Bronchial epithelial cell (primary cell): ENCODE results near the gene TP73. TPM values are rescaled to one million over a fixed set of nuclear protein-coding genes. Genes with fewer than 3 reads are reported as not detected.

Experiments
- DNase-seq: peaks from one replicate; pipeline ENCODE4 v3.0.0-alpha.2; 2010; ENCODE audit warnings: low read depth
- FAIRE-seq: peaks from 2 replicates; lab custom pipeline; 2011; peaks lifted over from hg19 to GRCh38; lab: Jason Lieb, UNC
- H3K27me3 ChIP-seq: 2 replicates; pipeline ENCODE4 v1.5.1; 2011; ENCODE audit warnings: low read length; ENCODE audit not compliant: control insufficient read depth, insufficient read depth
- H3K36me3 ChIP-seq: 2 replicates; pipeline ENCODE4 v1.5.1; 2011; ENCODE audit warnings: low read length; ENCODE audit not compliant: control insufficient read depth, insufficient read depth
- H3K4me3 ChIP-seq: 2 replicates; pipeline ENCODE4 v1.5.1; 2011; ENCODE audit warnings: mild to moderate bottlenecking, low read depth, low read length, control low read depth
- total RNA-seq: library from RNA; depleted of rRNA; stranded (reverse); fragments of >200 nt; gene quantifications from 2 replicates; pipeline ENCODE4 v1.2.1, GENCODE V29; 2014
- TF ChIP-seq, protein P1 (sequence below): IDR thresholded peaks from 2 replicates; pipeline ENCODE4 v1.5.1; 2011; ENCODE audit warnings: mild to moderate bottlenecking, moderate library complexity, low read length, control low read depth, inconsistent platforms; ENCODE audit not compliant: insufficient read depth, severe bottlenecking

Gene TP73
- total RNA-seq, 1 donor from 2014 or later = under 0.01 TPM

DNA sequence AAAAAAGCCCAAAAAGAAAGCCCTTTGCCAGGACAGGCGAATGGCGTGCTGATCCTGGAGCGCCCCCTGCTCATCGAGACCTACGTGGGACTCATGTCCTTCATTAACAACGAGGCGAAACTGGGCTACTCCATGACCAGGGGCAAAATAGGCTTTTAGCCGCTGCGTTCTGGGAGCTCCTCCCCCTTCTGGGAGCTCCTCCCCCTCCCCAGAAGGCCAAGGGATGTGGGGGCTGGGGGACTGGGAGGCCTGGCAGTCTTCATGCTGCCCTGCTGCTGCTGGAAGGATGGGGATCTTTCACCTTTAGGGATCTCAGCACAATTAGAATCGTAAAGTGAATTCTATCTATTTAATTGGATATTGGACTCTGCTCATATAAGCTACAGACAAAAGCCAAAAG lies 23.9 kb upstream of the TP73 start:
- Histone ChIP-seq H3K36me3 (peaks cover 9% of the 10 kb centered on the region), H3K27me3 (no peaks in the 10 kb centered on the region), H3K4me3 (no peak overlapping the region)
- TF ChIP-seq, protein P1, sequence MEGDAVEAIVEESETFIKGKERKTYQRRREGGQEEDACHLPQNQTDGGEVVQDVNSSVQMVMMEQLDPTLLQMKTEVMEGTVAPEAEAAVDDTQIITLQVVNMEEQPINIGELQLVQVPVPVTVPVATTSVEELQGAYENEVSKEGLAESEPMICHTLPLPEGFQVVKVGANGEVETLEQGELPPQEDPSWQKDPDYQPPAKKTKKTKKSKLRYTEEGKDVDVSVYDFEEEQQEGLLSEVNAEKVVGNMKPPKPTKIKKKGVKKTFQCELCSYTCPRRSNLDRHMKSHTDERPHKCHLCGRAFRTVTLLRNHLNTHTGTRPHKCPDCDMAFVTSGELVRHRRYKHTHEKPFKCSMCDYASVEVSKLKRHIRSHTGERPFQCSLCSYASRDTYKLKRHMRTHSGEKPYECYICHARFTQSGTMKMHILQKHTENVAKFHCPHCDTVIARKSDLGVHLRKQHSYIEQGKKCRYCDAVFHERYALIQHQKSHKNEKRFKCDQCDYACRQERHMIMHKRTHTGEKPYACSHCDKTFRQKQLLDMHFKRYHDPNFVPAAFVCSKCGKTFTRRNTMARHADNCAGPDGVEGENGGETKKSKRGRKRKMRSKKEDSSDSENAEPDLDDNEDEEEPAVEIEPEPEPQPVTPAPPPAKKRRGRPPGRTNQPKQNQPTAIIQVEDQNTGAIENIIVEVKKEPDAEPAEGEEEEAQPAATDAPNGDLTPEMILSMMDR = no peak
- no peak for FAIRE-seq
- DNase-seq = no peak

DNA sequence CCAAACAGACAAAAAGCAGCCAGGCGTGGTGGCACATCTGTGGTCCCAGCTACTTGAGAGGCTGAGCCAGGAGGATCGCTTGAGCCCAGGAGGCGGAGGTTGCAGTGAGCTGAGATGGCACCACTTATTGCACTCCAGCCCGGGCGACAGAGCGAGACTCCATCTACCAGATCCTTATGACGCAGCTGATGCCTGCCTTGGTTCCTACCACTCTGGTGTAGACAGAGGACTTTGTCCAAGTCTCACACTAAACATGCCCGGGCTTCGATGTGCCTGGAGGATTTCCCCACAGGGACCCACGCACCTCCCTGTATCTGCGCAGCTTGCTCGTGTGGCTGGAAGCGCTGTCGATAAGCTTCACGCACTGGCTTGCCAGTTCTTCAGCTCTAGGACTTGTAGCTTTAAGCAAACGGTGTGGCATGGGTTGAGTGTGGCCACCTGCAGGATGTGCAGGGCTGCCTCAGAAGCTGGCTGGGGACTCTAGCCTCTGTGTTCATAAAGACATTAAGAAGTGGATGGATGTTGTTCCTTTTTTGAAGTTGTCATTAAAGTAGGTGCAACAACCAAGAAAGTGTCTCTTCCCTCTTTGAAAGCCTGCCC lies 22.7 kb upstream of the TP73 start:
- TF ChIP-seq, protein P1 = no peak
- Histone ChIP-seq H3K4me3 (no peak overlapping the region), H3K27me3 (no peaks in the 10 kb centered on the region), H3K36me3 (peaks cover 15% of the 10 kb centered on the region)
- DNase-seq = no peak
- no peak for FAIRE-seq

DNA sequence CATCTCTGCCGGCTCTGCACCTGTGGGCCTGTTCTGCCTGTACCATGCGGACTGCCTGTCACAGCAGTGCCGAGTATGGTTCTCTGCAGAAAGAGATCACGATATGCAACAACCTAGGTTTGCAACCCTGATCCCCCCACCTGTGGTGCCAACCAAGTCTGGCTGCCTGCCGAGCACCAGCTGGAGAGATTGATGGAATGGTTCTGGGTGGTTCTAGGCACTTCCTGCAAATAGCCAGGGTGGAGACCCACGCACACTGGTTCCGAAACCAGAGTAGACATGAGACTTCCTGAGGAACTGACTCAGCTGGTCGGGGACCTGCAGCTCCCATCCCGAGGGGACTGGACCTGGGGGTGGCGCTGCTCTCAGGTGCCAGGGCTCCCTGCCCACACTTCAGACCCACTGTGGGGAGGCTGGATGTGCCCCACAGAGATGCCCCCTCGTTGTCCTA lies 22.1 kb upstream of the TP73 start:
- Histone ChIP-seq H3K27me3 (no peaks in the 10 kb centered on the region), H3K36me3 (peaks cover 18% of the 10 kb centered on the region), H3K4me3 (no peak overlapping the region)
- FAIRE-seq = no peak
- DNase-seq = no peak
- TF ChIP-seq, protein P1 = no peak

DNA sequence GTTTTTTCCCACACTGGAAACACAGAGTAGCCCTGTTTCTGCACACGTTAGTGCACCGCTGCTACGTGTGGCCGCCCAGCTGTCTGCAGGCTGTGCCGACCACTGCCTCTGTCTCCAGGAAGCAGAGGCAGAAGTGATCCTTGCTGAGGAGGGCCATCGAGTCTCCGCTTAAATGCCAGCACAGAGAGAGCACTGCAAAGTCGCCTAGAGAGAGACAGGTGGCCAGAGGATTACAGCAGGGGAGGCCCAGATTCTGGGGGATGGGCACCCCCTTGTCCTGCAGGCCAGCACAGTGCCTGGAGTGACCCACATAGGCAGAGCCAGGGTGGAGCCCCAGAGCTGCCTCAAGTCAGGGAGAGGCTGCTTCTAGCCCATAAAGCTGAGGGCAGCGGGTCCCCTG lies 21.4 kb upstream of the TP73 start:
- Histone ChIP-seq H3K36me3 (peaks cover 18% of the 10 kb centered on the region), H3K4me3 (no peak overlapping the region), H3K27me3 (no peaks in the 10 kb centered on the region)
- TF ChIP-seq, protein P1 = no peak
- no peak for DNase-seq
- FAIRE-seq = no peak

DNA sequence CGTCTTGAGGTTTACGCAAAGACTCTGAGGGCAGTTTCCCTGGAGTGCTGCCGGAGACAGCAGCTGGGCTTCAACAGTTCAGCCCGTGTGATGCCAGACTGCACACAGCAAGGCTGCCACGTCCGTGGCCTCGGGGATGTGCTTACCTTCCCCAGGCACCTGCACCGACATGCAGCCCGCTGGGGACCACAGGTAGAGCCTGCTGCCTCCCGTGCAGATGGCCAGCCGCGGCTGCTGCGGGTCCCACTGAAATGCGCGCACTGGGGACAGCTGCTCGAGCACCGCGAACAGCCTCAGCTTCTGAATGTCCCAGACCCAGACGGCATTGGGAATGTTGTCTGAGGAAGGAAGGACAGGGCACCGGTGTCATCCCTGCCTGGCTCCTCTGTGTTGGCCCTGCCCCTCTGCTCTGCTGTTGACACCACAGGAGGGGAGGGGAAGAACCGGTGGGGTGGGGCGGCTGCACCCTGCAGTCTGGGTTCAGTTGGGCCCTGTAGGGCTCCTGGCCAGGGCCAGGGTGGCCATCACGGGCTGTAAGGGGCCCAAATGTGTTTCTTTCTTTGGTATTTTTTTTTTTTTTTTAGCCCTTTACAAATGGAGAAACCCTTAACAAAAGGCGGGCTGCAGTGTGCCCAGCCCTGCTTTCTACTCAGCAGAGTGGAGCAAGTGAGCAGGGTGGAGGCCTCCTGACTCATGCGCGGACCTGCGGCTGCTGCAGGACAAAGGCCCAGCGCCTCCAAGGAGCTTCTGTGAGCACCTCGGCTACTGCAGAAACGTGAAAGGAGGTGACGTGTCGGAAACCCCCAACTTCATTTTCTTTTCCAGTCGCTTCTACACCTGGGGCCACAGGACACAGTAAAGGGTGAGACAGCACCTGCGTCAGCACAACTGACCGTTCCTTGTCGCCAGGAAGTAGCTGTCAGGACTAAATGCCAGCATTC lies 20.7 kb upstream of the TP73 start:
- DNase-seq = no peak
- H3K36me3 ChIP-seq = peaks cover 19% of the 10 kb centered on the region
- H3K27me3 ChIP-seq = no peaks in the 10 kb centered on the region
- TF ChIP-seq, protein P1 = no peak
- FAIRE-seq = no peak
- no peak overlapping the region for H3K4me3 ChIP-seq
